Stomach (tissue), 4 donors: ENCODE measurements around the gene FAIM.

Source experiments
- EP300 ChIP-seq: sonication (generic); formaldehyde crosslinking; IDR thresholded peaks from one replicate; pipeline ENCODE4 v1.6.1; 2017; ENCODE audit warnings: antibody characterized with exemption
- POLR2A ChIP-seq, 4 donors: fragments of 450-650 bp; IDR thresholded peaks; one replicate each; pipeline ENCODE4 v1.6.1; 2016; ENCODE audit warnings: antibody characterized with exemption in 4 of 4, control low read depth in 2 of 4, mild to moderate bottlenecking in 1 of 4, moderate library complexity in 1 of 4
- POLR2AphosphoS5 ChIP-seq, 3 donors: sonication (generic); formaldehyde crosslinking; IDR thresholded peaks; one replicate each; pipeline ENCODE4 v1.6.1; 2016; ENCODE audit warnings: antibody characterized with exemption in 3 of 3
- TF ChIP-seq, protein P1 (sequence below), 7 experiments: fragments of 450-650 bp in 4 of 7; fragments of 200-600 bp in 3 of 7; sonication (generic) in 3 of 7; IDR thresholded peaks; one replicate each; pipeline ENCODE4 v1.5.1; 2016 to 2019; ENCODE audit warnings: antibody characterized with exemption in 7 of 7, control low read depth in 2 of 7, mild to moderate bottlenecking in 1 of 7

DNA sequence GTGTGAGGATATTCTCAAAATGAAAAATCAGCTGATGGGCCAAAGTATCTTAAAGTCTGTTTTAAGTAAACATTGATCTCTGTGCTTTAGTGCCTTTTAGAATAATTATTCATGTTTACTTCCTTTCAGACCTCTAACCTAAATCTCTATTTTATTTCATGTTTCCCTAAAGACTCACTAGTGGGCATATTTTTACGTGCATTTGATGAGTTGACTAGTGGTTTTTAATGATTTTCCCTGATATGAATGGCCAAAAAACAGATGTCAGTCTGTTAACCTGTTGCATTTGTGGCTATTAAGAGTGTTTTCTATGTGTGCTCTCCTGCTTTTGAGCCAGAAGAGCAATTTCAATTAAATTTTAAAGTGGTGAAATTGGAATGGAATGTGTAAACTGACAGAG lies 6.9 kb downstream of the FAIM start:
- no peak for TF ChIP-seq EP300
- no peak for TF ChIP-seq POLR2AphosphoS5 (IDR thresholded peaks at IDR 0.05)
- TF ChIP-seq, protein P1, sequence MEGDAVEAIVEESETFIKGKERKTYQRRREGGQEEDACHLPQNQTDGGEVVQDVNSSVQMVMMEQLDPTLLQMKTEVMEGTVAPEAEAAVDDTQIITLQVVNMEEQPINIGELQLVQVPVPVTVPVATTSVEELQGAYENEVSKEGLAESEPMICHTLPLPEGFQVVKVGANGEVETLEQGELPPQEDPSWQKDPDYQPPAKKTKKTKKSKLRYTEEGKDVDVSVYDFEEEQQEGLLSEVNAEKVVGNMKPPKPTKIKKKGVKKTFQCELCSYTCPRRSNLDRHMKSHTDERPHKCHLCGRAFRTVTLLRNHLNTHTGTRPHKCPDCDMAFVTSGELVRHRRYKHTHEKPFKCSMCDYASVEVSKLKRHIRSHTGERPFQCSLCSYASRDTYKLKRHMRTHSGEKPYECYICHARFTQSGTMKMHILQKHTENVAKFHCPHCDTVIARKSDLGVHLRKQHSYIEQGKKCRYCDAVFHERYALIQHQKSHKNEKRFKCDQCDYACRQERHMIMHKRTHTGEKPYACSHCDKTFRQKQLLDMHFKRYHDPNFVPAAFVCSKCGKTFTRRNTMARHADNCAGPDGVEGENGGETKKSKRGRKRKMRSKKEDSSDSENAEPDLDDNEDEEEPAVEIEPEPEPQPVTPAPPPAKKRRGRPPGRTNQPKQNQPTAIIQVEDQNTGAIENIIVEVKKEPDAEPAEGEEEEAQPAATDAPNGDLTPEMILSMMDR (IDR thresholded peaks at IDR 0.05), result no peak
- no peak for TF ChIP-seq POLR2A (IDR thresholded peaks at IDR 0.05)
